ENCODE results near the gene PLCH1.

The PLCH1 gene

GRCh38 chr3:155335724-155336354, 409.0 kb downstream of the PLCH1 start:
- TF ChIP-seq CTCF (IDR thresholded peaks at IDR 0.05; ENCODE audit: low read depth, low read length), result no peak
- H3K4me3 ChIP-seq (replicated peaks in 1 of 2; ENCODE audit: low read depth in 2 of 2, low read length in 2 of 2), result no peak overlapping the region
- no peak for DNase-seq (ENCODE audit: low read depth in 2 of 2)

GRCh38 chr3:155334914-155335723, 409.8 kb downstream of the PLCH1 start:
- no peak overlapping the region for H3K4me3 ChIP-seq (replicated peaks in 1 of 2; ENCODE audit: low read depth in 2 of 2, low read length in 2 of 2)
- DNase-seq (ENCODE audit: low read depth in 2 of 2), result peak; percentile 18 to 59
- TF ChIP-seq CTCF (IDR thresholded peaks at IDR 0.05; ENCODE audit: low read depth, low read length), result no peak

- TF ChIP-seq CTCF (IDR thresholded peaks at IDR 0.05; ENCODE audit: low read depth, low read length), result no peak
- H3K4me3 ChIP-seq (replicated peaks in 1 of 2; ENCODE audit: low read depth in 2 of 2, low read length in 2 of 2), result no peak overlapping the region
- DNase-seq (ENCODE audit: low read depth in 2 of 2), result no peak
Measured at GRCh38 chr3:155334215-155334913, 410.5 kb downstream of the PLCH1 start.

GRCh38 chr3:155332716-155333115, 412.2 kb downstream of the PLCH1 start:
- no peak overlapping the region for H3K4me3 ChIP-seq (replicated peaks in 1 of 2; ENCODE audit: low read depth in 2 of 2, low read length in 2 of 2)
- no peak for TF ChIP-seq CTCF (IDR thresholded peaks at IDR 0.05; ENCODE audit: low read depth, low read length)
- DNase-seq (ENCODE audit: low read depth in 2 of 2), result no peak

GRCh38 chr3:155331078-155331477, 413.8 kb downstream of the PLCH1 start:
- H3K4me3 ChIP-seq (replicated peaks in 1 of 2; ENCODE audit: low read depth in 2 of 2, low read length in 2 of 2), result no peak overlapping the region
- no peak for DNase-seq (ENCODE audit: low read depth in 2 of 2)
- TF ChIP-seq CTCF (IDR thresholded peaks at IDR 0.05; ENCODE audit: low read depth, low read length), result no peak

- TF ChIP-seq CTCF (IDR thresholded peaks at IDR 0.05; ENCODE audit: low read depth, low read length), result no peak
- H3K4me3 ChIP-seq (replicated peaks in 1 of 2; ENCODE audit: low read depth in 2 of 2, low read length in 2 of 2), result no peak overlapping the region
- DNase-seq (ENCODE audit: low read depth in 2 of 2), result no peak
Measured at GRCh38 chr3:155330370-155330769, 414.5 kb downstream of the PLCH1 start.
